Adrenal gland (tissue), 12 donors: ENCODE data around the gene ERMARD. TPM values are rescaled to one million over a fixed set of nuclear protein-coding genes. Genes with fewer than 3 reads are reported as not detected.

Experiments used
- DNase-seq, 7 donors: peaks; one replicate each; pipeline ENCODE4 v3.0.0-alpha.2; 2019 to 2020
- H3K27ac ChIP-seq, 5 donors: fragments of 200-600 bp; sonication (generic) in 4 of 5; 1 replicate in 3 of 5; 2 replicates in 2 of 5; pipeline versions ENCODE4 v1.5.1 to v1.8.0; 2016 to 2020; ENCODE audit warnings: mild to moderate bottlenecking in 1 of 5
- H3K27me3 ChIP-seq: fragments of 200-600 bp; 2 replicates; pipeline ENCODE4 v1.8.0; 2021
- H3K36me3 ChIP-seq, 2 donors: fragments of 200-600 bp; replicated peaks in 1 of 2; 1 replicate in 1 of 2; 2 replicates in 1 of 2; pipeline versions ENCODE4 v1.5.1 to v1.8.0; 2018 to 2022
- H3K4me1 ChIP-seq, 2 donors: fragments of 200-600 bp; replicated peaks in 1 of 2; 1 replicate in 1 of 2; 2 replicates in 1 of 2; pipeline versions ENCODE4 v1.5.1 to v1.8.0; 2018 to 2021
- H3K4me3 ChIP-seq, 4 donors: fragments of 200-600 bp; sonication (generic) in 3 of 4; one replicate each; pipeline ENCODE4 v1.5.1; 2016 to 2018
- H3K9me3 ChIP-seq, 3 donors: fragments of 200-600 bp; sonication (generic) in 1 of 3; replicated peaks in 1 of 3; 1 replicate in 2 of 3; 2 replicates in 1 of 3; pipeline versions ENCODE4 v1.5.1 to v1.8.0; 2016 to 2021
- POLR2A ChIP-seq, 2 donors: fragments of 450-650 bp; IDR thresholded peaks; one replicate each; pipeline ENCODE4 v1.6.1; 2017; ENCODE audit warnings: antibody characterized with exemption in 2 of 2, mild to moderate bottlenecking in 2 of 2, moderate library complexity in 1 of 2
- WGBS, 4 donors: extraction: QIAGEN DNeasy Blood & Tissue Kit in 2 of 4; methylation state at CpG; one replicate each; pipeline versions ENCODE4 v1.1.5 to v1.1.7; 2013 to 2017; 5-methylcytosine and 5-hydroxymethylcytosine counted together
- intact Hi-C, 2 donors: fragments of 100-400 bp; cut with DNase I; formaldehyde crosslinking; loops; one replicate each; pipeline versions ENCODE4 v1.14.1 to v1.15.0; 2022 to 2023
- polyA plus RNA-seq, 3 donors: library from polyadenylated mRNA; stranded (reverse); fragments of 200-250 nt in 2 of 3; fragments of 350-450 nt in 1 of 3; fragmentation: Illumina TruSeq in 1 of 3; extraction: RNeasy Lipid Tissue Mini Kit (QIAGEN cat#74804) in 1 of 3; gene quantifications; one replicate each; pipeline ENCODE4 v1.2.3, GENCODE V29; 2013 to 2014
- total RNA-seq, 9 donors: library from RNA; depleted of rRNA in 4 of 9; stranded (reverse); fragments of >200 nt in 4 of 9; fragments of 120-200 nt in 1 of 9; fragmentation: NEBNext Ultra II Directional in 1 of 9; extraction: Animal tissue kit (Norgen Biotek cat#: 25700) in 1 of 9; gene quantifications; one replicate each; pipeline versions ENCODE4 v1.1.0 to v1.2.4, GENCODE V29; 2013 to 2023
- TF ChIP-seq, protein P1 (sequence below), 6 experiments: fragments of 450-650 bp in 4 of 6; fragments of 200-600 bp in 2 of 6; sonication (generic) in 1 of 6; IDR thresholded peaks; 1 replicate in 5 of 6; 2 replicates in 1 of 6; pipeline versions ENCODE4 v1.5.1 to v1.8.0; 2016 to 2021; ENCODE audit warnings: antibody characterized with exemption in 6 of 6, mild to moderate bottlenecking in 2 of 6, moderate library complexity in 1 of 6
- donor health status: healthy with polysubstance abuse.
- donor health status: Bipolar disorder and iron deficiency.
- donor health status: DM: yes; HTN: yes; CAD: no.
- donor health status: DM: no; HTN: no; CAD: no.
- donor health status: DM: no; HTN: no; CAD: no.
- donor health status: DM: yes; HTN: yes; CAD: no.

Gene ERMARD
- total and polyA plus RNA-seq, 12 donors: 10.1 to 296 (median 31.8) TPM

DNA sequence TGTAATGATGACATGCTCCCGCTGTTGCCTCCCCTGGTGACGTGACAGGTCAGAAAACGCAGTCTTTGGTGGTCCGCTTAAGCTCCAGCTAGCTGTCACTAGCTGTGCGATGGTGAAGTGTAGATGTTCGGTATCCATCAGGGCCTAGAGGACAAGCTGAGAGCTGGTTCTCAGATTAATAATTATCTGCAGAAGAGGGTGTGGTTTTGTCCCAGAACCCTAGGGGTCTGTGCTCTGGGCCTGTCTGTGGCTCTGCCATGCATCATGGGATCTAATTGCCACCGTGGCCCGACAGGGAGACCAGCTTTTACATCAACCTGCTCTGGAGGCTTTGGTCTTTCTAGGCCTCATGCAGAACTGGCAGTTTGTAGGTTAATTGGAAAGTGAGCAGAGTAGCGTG is 34.1 kb downstream of the ERMARD start:
- intact Hi-C loops: no loop called here
- TF ChIP-seq POLR2A (IDR thresholded peaks at IDR 0.05): no peak
- TF ChIP-seq, protein P1, sequence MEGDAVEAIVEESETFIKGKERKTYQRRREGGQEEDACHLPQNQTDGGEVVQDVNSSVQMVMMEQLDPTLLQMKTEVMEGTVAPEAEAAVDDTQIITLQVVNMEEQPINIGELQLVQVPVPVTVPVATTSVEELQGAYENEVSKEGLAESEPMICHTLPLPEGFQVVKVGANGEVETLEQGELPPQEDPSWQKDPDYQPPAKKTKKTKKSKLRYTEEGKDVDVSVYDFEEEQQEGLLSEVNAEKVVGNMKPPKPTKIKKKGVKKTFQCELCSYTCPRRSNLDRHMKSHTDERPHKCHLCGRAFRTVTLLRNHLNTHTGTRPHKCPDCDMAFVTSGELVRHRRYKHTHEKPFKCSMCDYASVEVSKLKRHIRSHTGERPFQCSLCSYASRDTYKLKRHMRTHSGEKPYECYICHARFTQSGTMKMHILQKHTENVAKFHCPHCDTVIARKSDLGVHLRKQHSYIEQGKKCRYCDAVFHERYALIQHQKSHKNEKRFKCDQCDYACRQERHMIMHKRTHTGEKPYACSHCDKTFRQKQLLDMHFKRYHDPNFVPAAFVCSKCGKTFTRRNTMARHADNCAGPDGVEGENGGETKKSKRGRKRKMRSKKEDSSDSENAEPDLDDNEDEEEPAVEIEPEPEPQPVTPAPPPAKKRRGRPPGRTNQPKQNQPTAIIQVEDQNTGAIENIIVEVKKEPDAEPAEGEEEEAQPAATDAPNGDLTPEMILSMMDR (IDR thresholded peaks at IDR 0.05): no peak
- H3K27ac ChIP-seq: no peak overlapping the region
- no peaks in the 10 kb centered on the region for H3K27me3 ChIP-seq
- 92 to 95% (median 94%) methylated on average over 6 to 9 of the region's 9 CpGs for WGBS, 4 donors
- no peaks in the 10 kb centered on the region for H3K9me3 ChIP-seq
- DNase-seq: peak in 1 of 7 donors; percentile 11
- H3K4me3 ChIP-seq: no peak overlapping the region
- peaks cover 4 to 10% of the 10 kb centered on the region in 2 donors for H3K4me1 ChIP-seq
- H3K36me3 ChIP-seq: no peaks in the 10 kb centered on the region

DNA sequence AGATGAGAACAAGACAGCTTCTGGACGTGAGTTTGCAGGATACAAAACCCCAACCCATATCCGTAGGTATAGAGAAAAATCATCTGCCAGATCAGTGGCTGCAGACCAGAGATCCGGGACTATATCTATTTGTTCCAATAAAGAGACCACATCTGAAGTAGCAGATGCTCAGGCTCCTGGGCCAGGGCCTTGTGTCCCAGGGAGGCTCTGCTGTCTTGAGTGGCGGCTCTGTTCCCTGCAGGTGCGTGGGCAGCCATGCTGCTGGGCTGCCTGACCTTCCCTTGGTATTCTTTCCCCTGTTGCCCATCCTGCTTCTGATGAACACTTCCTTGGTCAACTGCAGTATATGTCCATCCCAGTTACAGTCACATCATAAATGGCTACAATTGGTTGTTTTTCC is 34.9 kb downstream of the ERMARD start:
- Histone ChIP-seq H3K9me3 (no peaks in the 10 kb centered on the region), H3K27me3 (no peaks in the 10 kb centered on the region), H3K27ac (no peak overlapping the region), H3K4me3 (no peak overlapping the region), H3K4me1 (peaks cover 7 to 16% of the 10 kb centered on the region in 2 donors), H3K36me3 (no peaks in the 10 kb centered on the region)
- WGBS, 4 donors: 74 to 85% (median 82%) methylated on average over 5 of the region's 5 CpGs
- DNase-seq: peak in 1 of 7 donors; percentile 27
- intact Hi-C loops: no loop called here
- TF ChIP-seq POLR2A (IDR thresholded peaks at IDR 0.05): no peak
- TF ChIP-seq, protein P1 (IDR thresholded peaks at IDR 0.05): no peak

DNA sequence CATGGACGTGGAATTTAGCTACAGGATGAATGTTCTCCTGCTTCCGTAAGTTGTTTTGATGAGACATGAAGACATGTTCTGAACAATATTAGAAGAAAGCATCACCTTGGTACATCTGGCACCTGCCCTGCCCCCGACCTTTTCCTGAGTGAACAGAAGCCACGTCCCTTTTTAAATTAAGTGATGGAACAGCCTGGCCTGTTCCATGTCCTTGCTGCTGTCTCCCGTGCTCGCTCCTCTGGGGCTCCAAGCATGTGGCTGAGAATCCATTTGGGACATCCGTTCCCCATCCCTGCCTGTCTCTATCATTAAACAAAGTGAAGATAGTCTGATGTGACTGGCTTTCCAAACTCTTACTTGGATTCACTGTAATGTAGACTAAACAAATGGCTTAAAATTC is 36.4 kb downstream of the ERMARD start:
- Histone ChIP-seq H3K4me3 (no peak overlapping the region), H3K9me3 (no peaks in the 10 kb centered on the region), H3K4me1 (peaks cover 7 to 16% of the 10 kb centered on the region in 2 donors), H3K27ac (no peak overlapping the region), H3K27me3 (no peaks in the 10 kb centered on the region), H3K36me3 (no peaks in the 10 kb centered on the region)
- DNase-seq: peak in 2 of 7 donors; percentile 13 to 46
- TF ChIP-seq, protein P1 (IDR thresholded peaks at IDR 0.05): no peak
- intact Hi-C loops: no loop called here
- WGBS, 4 donors: 78 to 86% (median 83%) methylated on average over 7 of the region's 7 CpGs

DNA sequence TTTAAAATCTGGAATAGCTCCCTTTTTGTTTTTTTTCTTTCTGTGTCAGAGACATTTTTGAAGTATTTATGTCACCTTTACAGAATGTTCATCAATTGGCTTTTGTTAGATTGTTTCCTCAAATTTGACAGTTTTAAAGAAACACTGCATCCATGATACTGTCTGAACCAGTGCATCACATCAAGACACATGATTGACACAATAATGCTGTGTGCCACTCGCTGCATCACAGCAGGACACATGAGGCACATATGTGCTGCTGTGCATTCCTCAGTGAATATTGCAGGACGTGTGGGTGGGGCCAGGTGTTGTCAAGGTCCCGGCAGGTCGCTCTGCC is 37.4 kb downstream of the ERMARD start:
- no peak for TF ChIP-seq POLR2A (IDR thresholded peaks at IDR 0.05)
- TF ChIP-seq, protein P1 (IDR thresholded peaks at IDR 0.05): no peak
- no peaks in the 10 kb centered on the region for H3K27me3 ChIP-seq
- peaks cover 7 to 16% of the 10 kb centered on the region in 2 donors for H3K4me1 ChIP-seq
- H3K27ac ChIP-seq: no peak overlapping the region
- H3K36me3 ChIP-seq: no peaks in the 10 kb centered on the region
- DNase-seq: peak in 1 of 7 donors; percentile 45
- 73 to 80% (median 78%) methylated on average over 1 to 4 of the region's 4 CpGs for WGBS, 4 donors
- no peaks in the 10 kb centered on the region for H3K9me3 ChIP-seq
- intact Hi-C loops: no loop called here
- no peak overlapping the region for H3K4me3 ChIP-seq
